ENCODE data around the gene RAD51B.

The RAD51B gene

GRCh38 chr14:68244262-68244980, 424.8 kb downstream of the RAD51B start:
- H3K27ac ChIP-seq (ENCODE audit: poor library complexity, severe bottlenecking): no peak overlapping the region
- TF ChIP-seq CTCF (IDR thresholded peaks at IDR 0.05; ENCODE audit: poor library complexity, severe bottlenecking): no peak
- H3K4me1 ChIP-seq (ENCODE audit: insufficient read depth, poor library complexity, severe bottlenecking): peaks cover 35% of the 10 kb centered on the region
- no peaks in the 10 kb centered on the region for H3K36me3 ChIP-seq (ENCODE audit: low read depth)
- H3K9me3 ChIP-seq (ENCODE audit: severe bottlenecking): no peaks in the 10 kb centered on the region
- H3K27me3 ChIP-seq (ENCODE audit: insufficient read depth, poor library complexity, severe bottlenecking): no peaks in the 10 kb centered on the region
- ATAC-seq (ENCODE audit: low read depth) (no peak), DNase-seq (ENCODE audit: low spot score) (no peak)
- no peak overlapping the region for H3K4me3 ChIP-seq (ENCODE audit: severe bottlenecking)

- peak overlapping the region; percentile 83 for H3K27ac ChIP-seq (ENCODE audit: poor library complexity, severe bottlenecking)
- H3K27me3 ChIP-seq (ENCODE audit: insufficient read depth, poor library complexity, severe bottlenecking): no peaks in the 10 kb centered on the region
- no peak overlapping the region for H3K4me3 ChIP-seq (ENCODE audit: severe bottlenecking)
- no peak for TF ChIP-seq CTCF (IDR thresholded peaks at IDR 0.05; ENCODE audit: poor library complexity, severe bottlenecking)
- H3K36me3 ChIP-seq (ENCODE audit: low read depth): no peaks in the 10 kb centered on the region
- H3K4me1 ChIP-seq (ENCODE audit: insufficient read depth, poor library complexity, severe bottlenecking): peaks cover 45% of the 10 kb centered on the region
- ATAC-seq (ENCODE audit: low read depth): 0 out of 3 replicates have a peak, but pooled peaks have one; percentile 29
- DNase-seq (ENCODE audit: low spot score): no peak
- H3K9me3 ChIP-seq (ENCODE audit: severe bottlenecking): no peaks in the 10 kb centered on the region
Measured at GRCh38 chr14:68245146-68246073, 425.8 kb downstream of the RAD51B start.

- Histone ChIP-seq H3K36me3 (ENCODE audit: low read depth) (no peaks in the 10 kb centered on the region), H3K9me3 (ENCODE audit: severe bottlenecking) (no peaks in the 10 kb centered on the region), H3K27me3 (ENCODE audit: insufficient read depth, poor library complexity, severe bottlenecking) (no peaks in the 10 kb centered on the region), H3K4me3 (ENCODE audit: severe bottlenecking) (no peak overlapping the region), H3K27ac (ENCODE audit: poor library complexity, severe bottlenecking) (peak overlapping the region; percentile 83), H3K4me1 (ENCODE audit: insufficient read depth, poor library complexity, severe bottlenecking) (peaks cover 53% of the 10 kb centered on the region)
- no peak for DNase-seq (ENCODE audit: low spot score)
- ATAC-seq (ENCODE audit: low read depth): no peak
- TF ChIP-seq CTCF (IDR thresholded peaks at IDR 0.05; ENCODE audit: poor library complexity, severe bottlenecking): no peak
Measured at GRCh38 chr14:68246074-68246785, 426.7 kb downstream of the RAD51B start.

GRCh38 chr14:68246786-68247105, 427.2 kb downstream of the RAD51B start:
- no peaks in the 10 kb centered on the region for H3K9me3 ChIP-seq (ENCODE audit: severe bottlenecking)
- ATAC-seq (ENCODE audit: low read depth) (no peak), DNase-seq (ENCODE audit: low spot score) (no peak)
- TF ChIP-seq CTCF (IDR thresholded peaks at IDR 0.05; ENCODE audit: poor library complexity, severe bottlenecking): no peak
- no peak overlapping the region for H3K4me3 ChIP-seq (ENCODE audit: severe bottlenecking)
- H3K27ac ChIP-seq (ENCODE audit: poor library complexity, severe bottlenecking): peak overlapping the region; percentile 83
- H3K36me3 ChIP-seq (ENCODE audit: low read depth): no peaks in the 10 kb centered on the region
- no peaks in the 10 kb centered on the region for H3K27me3 ChIP-seq (ENCODE audit: insufficient read depth, poor library complexity, severe bottlenecking)
- peaks cover 55% of the 10 kb centered on the region for H3K4me1 ChIP-seq (ENCODE audit: insufficient read depth, poor library complexity, severe bottlenecking)

All from RWPE2 (cell line).